Hippocampal formation (tissue), 2 donors: ENCODE measurements around the gene CCDC9B.

Experiments used
- DNase-seq, 2 donors: peaks; one replicate each; lab custom pipeline; 2025; lab: John Stamatoyannopoulos, UW

The CCDC9B gene

GRCh38 chr15:40310001-40310959, 30.5 kb downstream of the CCDC9B start:
- no peak for DNase-seq

- no peak for DNase-seq
Measured at GRCh38 chr15:40309344-40309862, 31.3 kb downstream of the CCDC9B start.

GRCh38 chr15:40307421-40308211, 33.1 kb downstream of the CCDC9B start, which contains the start of gene PLCB2:
PLCB2 (minus strand) TSS chr15:40307935; CDS start chr15:40307672, 263 bp downstream.
- DNase-seq = peak in 1 of 2 donors; percentile 35

DNA sequence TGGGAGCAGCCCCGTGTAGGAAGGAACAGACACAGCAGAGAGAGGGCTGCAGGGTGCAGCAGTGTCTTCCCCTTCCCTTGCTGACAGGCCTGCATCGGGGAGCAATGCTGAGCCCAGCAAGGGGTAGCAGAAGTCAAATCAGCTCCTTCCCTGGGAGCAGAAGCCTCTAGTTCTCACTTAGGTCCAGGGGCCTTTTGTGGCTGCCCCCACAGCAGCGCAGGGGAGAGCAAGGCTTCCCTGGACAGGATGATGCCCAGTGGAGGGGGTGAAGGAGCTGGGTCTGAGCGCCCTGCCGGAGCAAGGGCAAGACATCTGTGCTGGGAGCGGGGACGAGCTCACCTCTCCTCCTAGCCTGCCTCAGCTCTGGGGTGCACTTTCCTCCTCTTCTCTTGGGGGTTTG, 33.8 kb downstream of the CCDC9B start:
- no peak for DNase-seq

- DNase-seq = peak in 1 of 2 donors; percentile 24
Measured at GRCh38 chr15:40306371-40306770, 34.4 kb downstream of the CCDC9B start.

DNA sequence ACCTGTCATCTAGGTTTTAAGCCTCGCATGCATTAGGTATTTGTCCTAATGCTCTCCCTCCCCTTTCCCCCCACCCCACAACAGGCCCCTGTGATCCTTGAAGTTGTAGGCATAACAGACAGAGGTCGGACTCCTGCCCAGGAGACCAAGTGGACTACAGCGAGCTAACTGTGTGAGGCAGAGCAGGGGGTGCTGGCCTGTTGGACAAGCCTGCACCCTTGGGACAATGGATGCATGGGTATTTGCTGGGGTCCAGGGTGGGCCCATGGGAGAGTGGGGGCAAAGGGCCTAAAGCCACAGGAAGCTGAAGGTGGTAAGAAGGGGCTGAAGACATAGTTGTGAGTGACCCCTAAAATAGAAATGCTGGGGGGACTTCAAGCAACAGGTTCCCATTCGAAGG, 35.5 kb downstream of the CCDC9B start:
- no peak for DNase-seq

DNA sequence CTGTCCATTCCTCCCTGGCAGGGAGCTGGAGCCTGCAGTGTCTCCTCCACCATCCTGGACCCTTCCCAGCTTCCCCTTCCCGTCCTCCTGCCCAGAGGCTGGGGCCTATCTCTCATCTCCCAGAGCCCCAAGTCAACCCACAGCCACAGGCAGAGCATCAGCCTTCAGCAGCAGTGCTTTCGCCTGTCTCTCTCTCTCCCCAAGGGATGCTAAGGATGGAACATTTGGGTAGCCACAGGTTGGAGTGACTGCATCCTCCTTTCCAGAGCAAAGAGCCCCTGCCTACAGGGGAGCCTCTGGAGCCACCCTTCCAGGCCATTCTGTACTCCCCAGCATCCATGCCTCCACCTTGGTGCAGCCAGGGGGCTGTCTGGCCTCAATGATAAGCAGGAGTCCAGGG, 37.2 kb downstream of the CCDC9B start:
- no peak for DNase-seq

GRCh38 chr15:40302981-40303380, 37.8 kb downstream of the CCDC9B start:
- DNase-seq = no peak

- DNase-seq = no peak
Measured at GRCh38 chr15:40302288-40302886, 38.4 kb downstream of the CCDC9B start.

DNA sequence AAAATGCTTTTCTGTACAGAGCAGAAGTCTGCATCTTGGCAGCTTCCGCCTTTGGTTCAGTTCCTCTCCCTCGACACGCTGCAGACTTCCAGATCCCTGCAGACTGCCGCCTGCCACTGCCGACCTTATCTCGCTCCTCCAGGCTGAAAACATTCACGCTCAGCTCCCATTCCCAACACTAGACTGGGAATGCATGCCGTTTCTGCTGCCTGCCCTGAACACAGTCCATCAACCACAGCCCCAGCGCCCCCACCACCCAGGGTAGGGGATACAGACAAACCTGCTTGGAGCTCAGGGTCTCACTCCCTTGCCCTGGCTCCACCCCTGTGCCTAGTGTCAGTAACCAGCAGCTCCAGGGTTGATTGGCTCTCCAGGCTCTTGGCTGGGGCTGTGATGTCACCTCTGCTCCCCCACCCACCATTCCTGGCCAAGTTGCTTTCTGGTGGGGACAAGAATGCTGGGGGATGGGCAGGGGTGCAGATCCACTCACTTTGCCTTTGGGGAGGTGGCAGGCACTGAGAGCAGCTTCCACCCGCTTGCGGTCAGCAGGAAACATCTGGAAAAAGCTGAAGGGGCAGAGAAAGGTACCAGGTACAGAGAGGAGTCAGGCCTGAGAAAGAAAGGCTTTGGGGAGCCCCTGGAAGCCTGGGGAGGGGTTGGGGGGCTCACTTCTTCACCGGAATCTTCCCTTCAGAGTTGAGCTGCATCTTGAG, 39.1 kb downstream of the CCDC9B start:
- no peak for DNase-seq

DNA sequence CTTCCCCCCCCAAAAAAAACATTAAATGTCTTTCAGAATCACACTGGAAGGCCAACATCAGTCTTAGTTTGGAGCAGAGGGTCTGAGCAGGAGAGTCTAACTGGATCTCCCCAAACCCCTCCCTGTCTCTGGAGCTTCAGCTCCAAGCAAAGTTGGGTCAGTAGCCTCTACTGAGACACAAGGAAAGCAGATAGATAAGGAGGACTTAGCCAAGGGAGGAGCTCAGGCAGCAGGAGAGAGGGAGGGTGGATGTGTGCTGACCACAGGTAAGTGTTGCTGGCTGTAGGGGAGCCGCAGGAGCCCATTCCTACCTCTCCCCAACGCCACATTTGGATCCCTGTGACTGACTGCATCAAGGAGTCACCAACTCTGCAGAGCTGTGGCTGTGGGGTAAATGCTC, 40.0 kb downstream of the CCDC9B start:
- no peak for DNase-seq

DNA sequence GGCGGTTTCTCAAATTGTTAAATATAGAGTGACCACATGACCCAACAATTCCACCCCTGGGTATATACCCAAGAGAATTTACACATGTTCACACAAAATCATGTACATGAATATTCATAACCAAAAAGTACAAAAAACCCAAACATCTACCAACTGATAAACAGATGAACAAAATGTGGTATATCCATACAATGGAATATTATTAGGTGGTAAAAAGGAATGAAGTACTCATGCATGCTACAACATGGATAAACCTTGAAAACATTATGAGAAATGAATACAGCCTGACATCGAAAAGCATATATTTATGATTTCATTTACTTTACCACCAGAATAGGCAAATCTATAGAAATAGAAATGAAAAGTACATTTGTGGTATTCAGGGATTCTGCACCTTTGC, 40.4 kb downstream of the CCDC9B start:
- no peak for DNase-seq

DNA sequence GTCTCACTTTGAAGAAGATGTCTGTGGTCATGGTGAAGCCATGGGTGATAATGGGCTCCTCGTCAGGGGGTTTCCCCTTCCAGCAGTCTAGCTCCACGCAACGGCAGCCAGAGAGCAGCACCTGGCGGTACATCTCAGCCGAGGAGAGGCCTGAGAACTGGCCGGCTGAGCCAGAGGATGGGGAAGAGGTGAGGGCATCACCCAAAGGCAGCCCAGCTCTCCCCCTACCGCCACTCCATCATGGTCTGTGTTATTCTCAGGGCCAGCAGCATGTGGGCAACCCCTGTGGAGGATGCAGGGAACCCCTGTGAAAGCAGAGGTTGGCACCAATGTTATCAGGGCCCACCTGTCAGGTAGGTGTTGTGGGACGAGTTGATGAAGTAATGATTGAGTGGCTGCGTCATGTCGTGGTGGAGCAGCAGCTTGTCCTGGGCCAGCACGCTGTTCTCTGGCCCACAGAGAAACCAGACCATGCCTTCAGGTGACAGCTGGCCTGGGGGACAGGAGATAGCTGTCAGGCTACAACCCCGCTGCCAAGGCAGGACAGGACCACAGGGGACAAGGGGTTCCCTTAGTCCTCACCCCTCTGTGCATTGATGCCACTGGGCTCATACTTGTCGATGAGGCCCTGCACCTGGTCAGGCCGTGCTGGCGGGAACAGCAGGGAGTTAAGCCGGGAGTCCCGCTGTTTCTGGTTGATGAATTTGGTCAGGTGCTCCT, 42.4 kb downstream of the CCDC9B start:
- DNase-seq = no peak

DNA sequence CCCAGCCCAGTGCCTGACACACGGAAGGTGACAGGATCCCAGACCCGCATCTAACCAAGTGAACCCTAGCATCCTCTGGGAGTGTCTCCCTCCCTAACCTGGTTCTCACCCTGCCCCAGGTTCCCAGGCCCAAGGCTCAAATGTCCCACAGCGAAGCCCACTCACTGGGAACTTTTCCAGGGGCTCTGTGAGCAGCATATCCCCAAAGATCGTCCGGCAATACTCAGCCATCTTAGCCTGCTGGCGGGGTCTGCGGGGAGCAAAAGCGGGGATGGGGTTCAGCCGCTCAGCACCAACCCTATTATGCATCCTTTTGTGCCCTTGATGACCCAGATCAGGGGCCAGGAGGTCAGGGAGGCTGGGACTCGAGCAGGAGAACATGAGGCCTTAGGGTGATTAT, 43.4 kb downstream of the CCDC9B start:
- DNase-seq = no peak

DNA sequence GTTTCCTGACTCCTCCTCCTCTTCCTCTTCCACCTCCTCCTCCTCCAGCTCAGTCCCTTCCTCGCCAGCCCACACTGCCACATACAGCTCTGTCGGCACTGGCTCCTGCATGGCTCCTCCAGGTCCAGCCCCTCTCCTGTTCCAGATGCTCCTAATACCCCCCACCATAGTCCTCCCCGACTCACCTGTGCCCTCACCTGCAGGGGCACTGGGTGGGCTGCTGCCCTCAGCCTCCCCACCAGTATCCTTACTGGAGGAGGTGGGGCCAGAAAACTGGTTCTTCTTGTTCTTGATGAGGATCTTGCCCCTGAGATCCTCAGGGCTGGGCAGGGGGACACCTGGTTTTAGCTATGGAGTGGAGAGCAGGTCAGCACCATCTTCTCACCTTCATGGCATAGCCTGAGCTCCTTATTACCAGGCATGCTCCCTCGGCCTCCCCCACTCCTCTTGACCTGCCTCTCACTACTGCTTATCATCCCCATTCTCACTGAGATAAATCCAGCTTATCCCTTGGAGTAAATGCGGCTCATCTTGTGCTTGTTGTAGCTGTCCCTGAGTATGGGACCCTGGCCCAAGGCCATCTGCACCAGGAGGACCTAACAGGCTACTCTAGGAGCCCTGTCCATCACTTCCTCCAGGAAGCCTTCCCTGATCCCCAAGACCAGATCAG, 44.0 kb downstream of the CCDC9B start:
- no peak for DNase-seq

- DNase-seq = no peak
Measured at GRCh38 chr15:40295877-40296560, 44.7 kb downstream of the CCDC9B start.

DNA sequence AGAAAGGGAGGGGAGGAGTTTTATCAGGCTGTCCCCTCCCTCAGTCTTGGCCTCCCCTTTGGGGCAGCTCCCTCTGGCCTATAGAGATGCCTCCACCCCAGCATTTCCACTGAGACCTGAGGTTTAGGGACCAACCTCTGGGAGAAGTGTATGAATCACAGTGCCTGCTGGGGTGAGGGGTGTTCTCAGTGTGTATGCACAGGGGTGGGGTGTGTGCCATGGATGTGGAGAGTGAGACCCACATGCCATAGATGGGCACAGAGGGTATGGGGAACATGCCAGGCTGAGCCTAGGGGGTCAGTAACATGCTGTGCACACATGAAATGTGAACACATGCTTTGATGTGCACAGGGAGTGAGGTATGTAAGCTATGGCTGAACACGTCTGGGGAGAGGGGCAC, 45.4 kb downstream of the CCDC9B start:
- DNase-seq = no peak

DNA sequence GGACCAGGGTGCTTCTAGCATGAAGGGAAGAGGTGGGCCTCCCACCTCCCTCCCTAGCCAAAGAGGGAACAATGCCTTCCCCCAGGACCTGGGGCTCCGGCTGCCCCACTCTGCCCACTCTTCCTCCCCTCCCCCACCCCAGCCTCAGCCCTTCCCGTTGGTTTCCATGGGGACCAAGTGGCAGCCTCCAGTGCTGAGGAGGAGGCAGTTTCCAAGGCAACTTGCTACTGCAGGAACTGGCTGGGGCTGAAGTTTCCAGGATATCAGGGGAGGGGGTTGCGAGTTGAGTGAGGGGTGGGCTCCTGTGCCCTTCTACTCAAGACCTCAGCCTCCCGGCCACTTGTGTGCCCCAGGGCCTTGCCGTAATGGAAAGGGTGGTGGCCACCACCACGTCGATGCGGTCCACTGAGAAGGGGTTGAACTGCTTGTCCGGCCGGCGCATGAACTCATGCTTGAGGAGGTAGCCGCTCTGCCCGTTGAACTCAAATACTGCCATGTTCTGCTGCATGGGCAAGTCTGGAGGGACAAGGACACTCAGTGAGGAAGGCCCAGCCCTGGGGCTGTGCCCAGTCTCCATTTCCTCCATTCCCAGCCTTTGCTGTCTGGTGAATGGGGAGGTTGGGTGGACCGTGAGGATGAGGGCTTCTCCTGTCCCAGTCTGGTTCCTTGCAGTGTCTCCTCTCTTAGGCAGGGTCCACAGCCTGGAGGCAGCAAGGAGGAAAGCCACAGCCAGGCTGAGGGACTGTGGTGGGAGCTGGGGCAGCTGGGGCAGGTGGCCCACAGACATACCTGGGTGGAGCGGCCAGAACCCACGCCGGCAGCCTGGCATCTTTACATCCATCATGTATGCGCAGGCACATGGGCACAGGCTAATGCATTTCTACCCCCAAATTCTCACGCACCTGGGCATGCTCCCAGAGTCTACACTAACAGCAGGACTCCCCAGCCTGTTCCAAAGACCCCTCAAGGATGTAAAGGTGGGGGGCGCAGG, 46.5 kb downstream of the CCDC9B start:
- DNase-seq = no peak
